Mucosa of rectum (tissue), 2 donors: ENCODE data around the gene SOX5.

ENCODE experiments used
- H3K27ac ChIP-seq, 2 donors: one replicate each; pipeline ENCODE4 v1.7.0; 2013; ENCODE audit warnings: inconsistent platforms in 2 of 2, low read depth in 2 of 2, low read length in 2 of 2
- H3K27me3 ChIP-seq, 2 donors: one replicate each; pipeline ENCODE4 v1.7.0; 2013; ENCODE audit warnings: low read length in 2 of 2; ENCODE audit not compliant: control insufficient read depth in 2 of 2, insufficient read depth in 2 of 2
- H3K36me3 ChIP-seq, 2 donors: one replicate each; pipeline ENCODE4 v1.7.0; 2013; ENCODE audit warnings: low read length in 2 of 2; ENCODE audit not compliant: control insufficient read depth in 2 of 2, insufficient read depth in 2 of 2
- H3K4me1 ChIP-seq, 2 donors: one replicate each; pipeline ENCODE4 v1.7.0; 2013; ENCODE audit warnings: low read length in 2 of 2, mild to moderate bottlenecking in 1 of 2; ENCODE audit not compliant: control insufficient read depth in 2 of 2, insufficient read depth in 2 of 2
- H3K4me3 ChIP-seq, 2 donors: one replicate each; pipeline ENCODE4 v1.7.0; 2013; ENCODE audit warnings: low read length in 2 of 2
- H3K9ac ChIP-seq, 2 donors: one replicate each; pipeline ENCODE4 v1.7.0; 2013; ENCODE audit warnings: low read length in 2 of 2, low read depth in 1 of 2, mild to moderate bottlenecking in 1 of 2
- H3K9me3 ChIP-seq, 2 donors: one replicate each; pipeline ENCODE4 v1.7.0; 2013; ENCODE audit warnings: low read length in 2 of 2; ENCODE audit not compliant: control insufficient read depth in 2 of 2
- donor health status: healthy.
- donor health status: Normal muscosa, but diverticular disease.

Gene SOX5

GRCh38 chr12:23614280-23614679 lies 335.2 kb downstream of the SOX5 start:
- no peaks in the 10 kb centered on the region for H3K4me1 ChIP-seq
- no peaks in the 10 kb centered on the region for H3K36me3 ChIP-seq
- H3K9ac ChIP-seq, result no peak overlapping the region
- H3K9me3 ChIP-seq, result no peaks in the 10 kb centered on the region
- no peaks in the 10 kb centered on the region for H3K27me3 ChIP-seq
- no peak overlapping the region for H3K4me3 ChIP-seq
- H3K27ac ChIP-seq, result no peak overlapping the region

- H3K27ac ChIP-seq, result no peak overlapping the region
- H3K9ac ChIP-seq, result no peak overlapping the region
- H3K4me3 ChIP-seq, result no peak overlapping the region
- H3K27me3 ChIP-seq, result no peaks in the 10 kb centered on the region
- no peaks in the 10 kb centered on the region for H3K36me3 ChIP-seq
- H3K9me3 ChIP-seq, result no peaks in the 10 kb centered on the region
- no peaks in the 10 kb centered on the region for H3K4me1 ChIP-seq
Measured at GRCh38 chr12:23611320-23611719, 338.1 kb downstream of the SOX5 start.

GRCh38 chr12:23600919-23601318 lies 348.6 kb downstream of the SOX5 start:
- H3K36me3 ChIP-seq, result no peaks in the 10 kb centered on the region
- H3K9ac ChIP-seq, result no peak overlapping the region
- no peaks in the 10 kb centered on the region for H3K9me3 ChIP-seq
- no peak overlapping the region for H3K4me3 ChIP-seq
- no peaks in the 10 kb centered on the region for H3K27me3 ChIP-seq
- H3K27ac ChIP-seq, result no peak overlapping the region
- no peaks in the 10 kb centered on the region for H3K4me1 ChIP-seq

- no peaks in the 10 kb centered on the region for H3K27me3 ChIP-seq
- no peaks in the 10 kb centered on the region for H3K9me3 ChIP-seq
- H3K4me3 ChIP-seq, result no peak overlapping the region
- H3K36me3 ChIP-seq, result no peaks in the 10 kb centered on the region
- no peak overlapping the region for H3K9ac ChIP-seq
- no peaks in the 10 kb centered on the region for H3K4me1 ChIP-seq
- H3K27ac ChIP-seq, result no peak overlapping the region
Measured at GRCh38 chr12:23596568-23596967, 352.9 kb downstream of the SOX5 start.

- H3K27me3 ChIP-seq, result no peaks in the 10 kb centered on the region
- no peak overlapping the region for H3K4me3 ChIP-seq
- no peaks in the 10 kb centered on the region for H3K4me1 ChIP-seq
- H3K27ac ChIP-seq, result no peak overlapping the region
- H3K36me3 ChIP-seq, result no peaks in the 10 kb centered on the region
- no peaks in the 10 kb centered on the region for H3K9me3 ChIP-seq
- no peak overlapping the region for H3K9ac ChIP-seq
Measured at GRCh38 chr12:23587833-23588559, 361.5 kb downstream of the SOX5 start.

- no peak overlapping the region for H3K9ac ChIP-seq
- H3K9me3 ChIP-seq, result no peaks in the 10 kb centered on the region
- no peak overlapping the region for H3K4me3 ChIP-seq
- no peaks in the 10 kb centered on the region for H3K4me1 ChIP-seq
- H3K27me3 ChIP-seq, result no peaks in the 10 kb centered on the region
- H3K27ac ChIP-seq, result no peak overlapping the region
- no peaks in the 10 kb centered on the region for H3K36me3 ChIP-seq
Measured at GRCh38 chr12:23585782-23586163, 363.7 kb downstream of the SOX5 start.

GRCh38 chr12:23585156-23585781 lies 364.2 kb downstream of the SOX5 start:
- Histone ChIP-seq H3K36me3 (no peaks in the 10 kb centered on the region), H3K27ac (no peak overlapping the region), H3K4me3 (no peak overlapping the region), H3K4me1 (no peaks in the 10 kb centered on the region), H3K27me3 (no peaks in the 10 kb centered on the region), H3K9me3 (no peaks in the 10 kb centered on the region), H3K9ac (no peak overlapping the region)

GRCh38 chr12:23581913-23582312 lies 367.6 kb downstream of the SOX5 start:
- no peaks in the 10 kb centered on the region for H3K9me3 ChIP-seq
- no peaks in the 10 kb centered on the region for H3K4me1 ChIP-seq
- H3K27me3 ChIP-seq, result no peaks in the 10 kb centered on the region
- no peak overlapping the region for H3K4me3 ChIP-seq
- no peak overlapping the region for H3K27ac ChIP-seq
- H3K9ac ChIP-seq, result no peak overlapping the region
- H3K36me3 ChIP-seq, result no peaks in the 10 kb centered on the region

GRCh38 chr12:23579257-23579656 lies 370.2 kb downstream of the SOX5 start:
- Histone ChIP-seq H3K9me3 (no peaks in the 10 kb centered on the region), H3K9ac (no peak overlapping the region), H3K36me3 (no peaks in the 10 kb centered on the region), H3K4me1 (no peaks in the 10 kb centered on the region), H3K4me3 (no peak overlapping the region), H3K27ac (no peak overlapping the region), H3K27me3 (no peaks in the 10 kb centered on the region)

- H3K27me3 ChIP-seq, result no peaks in the 10 kb centered on the region
- no peak overlapping the region for H3K27ac ChIP-seq
- H3K9me3 ChIP-seq, result no peaks in the 10 kb centered on the region
- H3K9ac ChIP-seq, result no peak overlapping the region
- no peak overlapping the region for H3K4me3 ChIP-seq
- H3K36me3 ChIP-seq, result no peaks in the 10 kb centered on the region
- no peaks in the 10 kb centered on the region for H3K4me1 ChIP-seq
Measured at GRCh38 chr12:23576372-23576771, 373.1 kb downstream of the SOX5 start.
